Kidney (tissue), 14 donors: ENCODE data around the gene CORO2A. TPM values are rescaled to one million over a fixed set of nuclear protein-coding genes. Genes with fewer than 3 reads are reported as not detected.

Source experiments
- DNase-seq, 5 donors: peaks; one replicate each; pipeline ENCODE4 v3.0.0-alpha.2; 2013 to 2020
- FAIRE-seq: peaks from 2 replicates; lab custom pipeline; 2012; peaks lifted over from hg19 to GRCh38; lab: Jason Lieb, UNC
- H3K27ac ChIP-seq, 2 donors: one replicate each; pipeline ENCODE4 v1.7.0; 2013; ENCODE audit warnings: low read depth in 2 of 2, low read length in 2 of 2, inconsistent platforms in 1 of 2
- H3K27me3 ChIP-seq: one replicate; pipeline ENCODE4 v1.7.1; 2013; ENCODE audit warnings: low read length, inconsistent platforms; ENCODE audit not compliant: control insufficient read depth, insufficient read depth
- H3K36me3 ChIP-seq, 3 donors: one replicate each; pipeline versions ENCODE4 v1.7.0 to v1.7.1; 2013; ENCODE audit warnings: low read length in 3 of 3, control low read depth in 1 of 3, inconsistent platforms in 1 of 3; ENCODE audit not compliant: insufficient read depth in 3 of 3, control insufficient read depth in 2 of 3
- H3K4me1 ChIP-seq, 3 donors: one replicate each; pipeline versions ENCODE4 v1.7.0 to v1.7.1; 2013; ENCODE audit warnings: low read length in 3 of 3, inconsistent platforms in 1 of 3, low read depth in 1 of 3; ENCODE audit not compliant: control insufficient read depth in 2 of 3, insufficient read depth in 2 of 3
- H3K4me3 ChIP-seq, 3 donors: one replicate each; pipeline versions ENCODE4 v1.7.0 to v1.8.1; 2013; ENCODE audit warnings: low read length in 3 of 3, control low read depth in 1 of 3, inconsistent platforms in 1 of 3
- H3K9ac ChIP-seq, 3 donors: one replicate each; pipeline versions ENCODE4 v1.7.0 to v1.7.1; 2013; ENCODE audit warnings: low read length in 3 of 3, control low read depth in 1 of 3, inconsistent platforms in 1 of 3
- H3K9me3 ChIP-seq, 3 donors: one replicate each; pipeline versions ENCODE4 v1.7.0 to v1.7.1; 2013; ENCODE audit warnings: low read length in 3 of 3, control low read depth in 1 of 3, inconsistent platforms in 1 of 3; ENCODE audit not compliant: control insufficient read depth in 2 of 3, insufficient read depth in 1 of 3
- intact Hi-C: fragments of 100-400 bp; cut with DNase I; formaldehyde crosslinking; loops from one replicate; pipeline ENCODE4 v1.11.1; 2022
- polyA plus RNA-seq: library from polyadenylated mRNA; stranded (reverse); fragments of 350-450 nt; fragmentation: Illumina TruSeq; extraction: RNeasy Lipid Tissue Mini Kit (QIAGEN cat#74804); gene quantifications from one replicate; pipeline ENCODE4 v1.2.3, GENCODE V29; 2014; ENCODE audit warnings: low read depth, low replicate concordance; ENCODE audit not compliant: insufficient read depth
- total RNA-seq: library from RNA; stranded (reverse); fragmentation: NEBNext Ultra II Directional; extraction: Animal tissue kit (Norgen Biotek cat#: 25700); gene quantifications from one replicate; pipeline ENCODE4 v1.2.1, GENCODE V29; 2021
- TF ChIP-seq, protein P1 (sequence below): IDR thresholded peaks from 3 replicates; pipeline ENCODE4 v1.5.1; 2012; ENCODE audit warnings: mild to moderate bottlenecking, moderate library complexity, borderline replicate concordance; ENCODE audit not compliant: insufficient read depth; ENCODE audit errors: extremely low read depth
- donor health status: control.
- donor health status: control.
- donor health status: control.
- donor health status: control.
- donor health status: control.
- donor health status: DM: yes; HTN: yes; CAD: no.
- donor health status: Normal renal cell carcinoma (clear cell type).

Gene CORO2A
- total and polyA plus RNA-seq, 2 donors from 2014 or later, result 0.90 to 5.3 TPM

DNA sequence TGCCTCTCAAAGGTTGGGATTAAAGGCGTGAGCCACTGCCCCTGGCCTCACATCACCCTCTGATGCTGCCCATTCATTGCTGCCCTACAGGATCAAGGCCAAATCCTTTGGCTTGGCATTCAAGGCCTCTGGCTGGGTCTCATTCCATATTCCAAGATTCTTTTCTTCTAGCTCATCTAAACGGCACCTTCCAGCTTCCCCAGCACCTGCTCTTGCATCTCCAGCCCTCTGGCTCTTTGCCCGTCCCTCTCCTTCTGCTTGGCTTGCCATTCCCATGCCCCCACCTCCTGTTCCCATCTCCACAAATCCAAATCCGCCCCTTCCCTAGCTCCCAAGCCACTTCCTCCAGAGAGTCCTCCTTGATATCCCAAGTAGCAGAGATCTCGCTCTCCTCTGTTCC, 33.1 kb downstream of the CORO2A start:
- Histone ChIP-seq H3K9ac (no peak overlapping the region), H3K27ac (no peak overlapping the region), H3K4me1 (no peaks in the 10 kb centered on the region), H3K27me3 (no peaks in the 10 kb centered on the region), H3K4me3 (no peak overlapping the region), H3K36me3 (no peaks in the 10 kb centered on the region), H3K9me3 (no peaks in the 10 kb centered on the region)
- FAIRE-seq (no peak), DNase-seq (no peak)
- intact Hi-C loops, result no loop called here
- TF ChIP-seq, protein P1, sequence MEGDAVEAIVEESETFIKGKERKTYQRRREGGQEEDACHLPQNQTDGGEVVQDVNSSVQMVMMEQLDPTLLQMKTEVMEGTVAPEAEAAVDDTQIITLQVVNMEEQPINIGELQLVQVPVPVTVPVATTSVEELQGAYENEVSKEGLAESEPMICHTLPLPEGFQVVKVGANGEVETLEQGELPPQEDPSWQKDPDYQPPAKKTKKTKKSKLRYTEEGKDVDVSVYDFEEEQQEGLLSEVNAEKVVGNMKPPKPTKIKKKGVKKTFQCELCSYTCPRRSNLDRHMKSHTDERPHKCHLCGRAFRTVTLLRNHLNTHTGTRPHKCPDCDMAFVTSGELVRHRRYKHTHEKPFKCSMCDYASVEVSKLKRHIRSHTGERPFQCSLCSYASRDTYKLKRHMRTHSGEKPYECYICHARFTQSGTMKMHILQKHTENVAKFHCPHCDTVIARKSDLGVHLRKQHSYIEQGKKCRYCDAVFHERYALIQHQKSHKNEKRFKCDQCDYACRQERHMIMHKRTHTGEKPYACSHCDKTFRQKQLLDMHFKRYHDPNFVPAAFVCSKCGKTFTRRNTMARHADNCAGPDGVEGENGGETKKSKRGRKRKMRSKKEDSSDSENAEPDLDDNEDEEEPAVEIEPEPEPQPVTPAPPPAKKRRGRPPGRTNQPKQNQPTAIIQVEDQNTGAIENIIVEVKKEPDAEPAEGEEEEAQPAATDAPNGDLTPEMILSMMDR, result no peak

DNA sequence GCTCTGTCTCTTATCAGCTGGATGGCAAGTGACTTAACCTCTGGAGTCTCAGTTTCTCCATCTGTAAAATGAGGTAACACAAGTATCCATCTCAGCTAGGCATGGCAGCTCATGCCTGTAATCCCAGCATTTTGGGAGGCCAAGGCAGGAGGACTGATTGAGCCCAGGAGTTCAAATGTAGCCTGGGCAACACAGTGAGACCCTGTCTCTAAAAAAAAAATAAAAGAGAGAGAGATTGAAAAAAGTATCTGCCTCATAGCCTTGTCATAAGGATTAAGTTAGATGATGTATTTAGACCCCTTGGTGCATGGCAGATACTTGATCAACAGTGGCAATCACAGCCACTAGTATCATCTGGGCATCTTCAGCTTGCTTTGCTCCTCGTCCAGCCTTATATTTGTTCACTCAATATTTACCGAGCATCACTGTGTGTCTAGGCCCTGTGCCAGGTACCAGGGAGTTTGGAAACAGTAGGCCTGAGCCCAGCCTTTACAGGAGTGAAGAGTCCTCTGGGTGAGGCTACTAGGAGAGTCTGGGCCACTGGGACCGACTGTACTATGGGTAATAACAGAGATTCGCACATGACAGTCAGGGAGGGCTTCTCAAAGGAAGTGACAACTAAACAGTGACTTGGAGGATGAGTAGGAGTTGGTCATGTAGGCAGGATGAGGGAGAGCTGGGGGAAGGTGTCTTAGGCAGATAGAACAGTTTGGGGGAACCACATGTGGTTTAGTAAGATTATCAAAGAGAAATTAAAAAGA, 34.2 kb downstream of the CORO2A start:
- DNase-seq, result no peak
- TF ChIP-seq, protein P1, result no peak
- intact Hi-C loops, result no loop called here
- Histone ChIP-seq H3K27me3 (no peaks in the 10 kb centered on the region), H3K9me3 (no peaks in the 10 kb centered on the region), H3K9ac (no peak overlapping the region), H3K4me3 (no peak overlapping the region), H3K4me1 (no peaks in the 10 kb centered on the region), H3K27ac (no peak overlapping the region), H3K36me3 (no peaks in the 10 kb centered on the region)
- FAIRE-seq, result no peak

DNA sequence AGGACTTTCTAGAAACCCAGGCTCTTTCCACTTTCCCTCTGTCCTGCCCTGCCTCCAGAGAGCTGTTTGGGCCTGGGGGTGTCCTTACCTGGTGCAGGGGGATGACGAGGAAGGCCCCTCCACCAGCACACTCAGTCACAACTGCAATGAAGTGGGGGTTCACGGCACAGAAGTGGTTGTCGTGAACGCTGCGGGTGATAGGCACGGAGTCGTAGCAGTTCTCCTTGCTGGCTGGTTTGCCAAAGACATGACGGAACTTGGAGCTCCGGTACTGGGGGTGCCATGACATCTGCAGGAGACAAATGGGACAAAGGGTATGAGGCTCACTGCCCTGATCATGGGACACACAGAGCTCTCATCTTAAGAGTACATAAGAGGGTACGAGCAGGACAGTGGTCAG, 35.1 kb downstream of the CORO2A start:
- Histone ChIP-seq H3K27ac (no peak overlapping the region), H3K27me3 (no peaks in the 10 kb centered on the region), H3K9me3 (no peaks in the 10 kb centered on the region), H3K4me1 (no peaks in the 10 kb centered on the region), H3K4me3 (no peak overlapping the region), H3K36me3 (no peaks in the 10 kb centered on the region), H3K9ac (no peak overlapping the region)
- intact Hi-C loops, result no loop called here
- FAIRE-seq (no peak), DNase-seq (no peak)
- TF ChIP-seq, protein P1, result no peak
